Kidney (tissue), 14 donors: ENCODE data around the gene XPO4. TPM values are rescaled to one million over a fixed set of nuclear protein-coding genes. Genes with fewer than 3 reads are reported as not detected.

ENCODE experiments used
- DNase-seq, 5 donors: peaks; one replicate each; pipeline ENCODE4 v3.0.0-alpha.2; 2013 to 2020
- FAIRE-seq: peaks from 2 replicates; lab custom pipeline; 2012; peaks lifted over from hg19 to GRCh38; lab: Jason Lieb, UNC
- H3K27ac ChIP-seq, 2 donors: one replicate each; pipeline ENCODE4 v1.7.0; 2013; ENCODE audit warnings: low read depth in 2 of 2, low read length in 2 of 2, inconsistent platforms in 1 of 2
- H3K27me3 ChIP-seq: one replicate; pipeline ENCODE4 v1.7.1; 2013; ENCODE audit warnings: low read length, inconsistent platforms; ENCODE audit not compliant: control insufficient read depth, insufficient read depth
- H3K36me3 ChIP-seq, 3 donors: one replicate each; pipeline versions ENCODE4 v1.7.0 to v1.7.1; 2013; ENCODE audit warnings: low read length in 3 of 3, control low read depth in 1 of 3, inconsistent platforms in 1 of 3; ENCODE audit not compliant: insufficient read depth in 3 of 3, control insufficient read depth in 2 of 3
- H3K4me1 ChIP-seq, 3 donors: one replicate each; pipeline versions ENCODE4 v1.7.0 to v1.7.1; 2013; ENCODE audit warnings: low read length in 3 of 3, inconsistent platforms in 1 of 3, low read depth in 1 of 3; ENCODE audit not compliant: control insufficient read depth in 2 of 3, insufficient read depth in 2 of 3
- H3K4me3 ChIP-seq, 3 donors: one replicate each; pipeline versions ENCODE4 v1.7.0 to v1.8.1; 2013; ENCODE audit warnings: low read length in 3 of 3, control low read depth in 1 of 3, inconsistent platforms in 1 of 3
- H3K9ac ChIP-seq, 3 donors: one replicate each; pipeline versions ENCODE4 v1.7.0 to v1.7.1; 2013; ENCODE audit warnings: low read length in 3 of 3, control low read depth in 1 of 3, inconsistent platforms in 1 of 3
- H3K9me3 ChIP-seq, 3 donors: one replicate each; pipeline versions ENCODE4 v1.7.0 to v1.7.1; 2013; ENCODE audit warnings: low read length in 3 of 3, control low read depth in 1 of 3, inconsistent platforms in 1 of 3; ENCODE audit not compliant: control insufficient read depth in 2 of 3, insufficient read depth in 1 of 3
- intact Hi-C: fragments of 100-400 bp; cut with DNase I; formaldehyde crosslinking; loops from one replicate; pipeline ENCODE4 v1.11.1; 2022
- polyA plus RNA-seq: library from polyadenylated mRNA; stranded (reverse); fragments of 350-450 nt; fragmentation: Illumina TruSeq; extraction: RNeasy Lipid Tissue Mini Kit (QIAGEN cat#74804); gene quantifications from one replicate; pipeline ENCODE4 v1.2.3, GENCODE V29; 2014; ENCODE audit warnings: low read depth, low replicate concordance; ENCODE audit not compliant: insufficient read depth
- total RNA-seq: library from RNA; stranded (reverse); fragmentation: NEBNext Ultra II Directional; extraction: Animal tissue kit (Norgen Biotek cat#: 25700); gene quantifications from one replicate; pipeline ENCODE4 v1.2.1, GENCODE V29; 2021
- TF ChIP-seq, protein P1 (sequence below): IDR thresholded peaks from 3 replicates; pipeline ENCODE4 v1.5.1; 2012; ENCODE audit warnings: mild to moderate bottlenecking, moderate library complexity, borderline replicate concordance; ENCODE audit not compliant: insufficient read depth; ENCODE audit errors: extremely low read depth
- donor health status: control.
- donor health status: control.
- donor health status: control.
- donor health status: control.
- donor health status: control.
- donor health status: DM: yes; HTN: yes; CAD: no.
- donor health status: Normal renal cell carcinoma (clear cell type).

Gene XPO4
- total and polyA plus RNA-seq, 2 donors from 2014 or later = 3.3 to 17.4 TPM

- intact Hi-C loops = no loop called here
- no peaks in the 10 kb centered on the region for H3K4me1 ChIP-seq
- no peaks in the 10 kb centered on the region for H3K9me3 ChIP-seq
- H3K36me3 ChIP-seq = no peaks in the 10 kb centered on the region
- no peak for DNase-seq
- no peaks in the 10 kb centered on the region for H3K27me3 ChIP-seq
- H3K9ac ChIP-seq = no peak overlapping the region
- no peak overlapping the region for H3K4me3 ChIP-seq
- TF ChIP-seq, protein P1, sequence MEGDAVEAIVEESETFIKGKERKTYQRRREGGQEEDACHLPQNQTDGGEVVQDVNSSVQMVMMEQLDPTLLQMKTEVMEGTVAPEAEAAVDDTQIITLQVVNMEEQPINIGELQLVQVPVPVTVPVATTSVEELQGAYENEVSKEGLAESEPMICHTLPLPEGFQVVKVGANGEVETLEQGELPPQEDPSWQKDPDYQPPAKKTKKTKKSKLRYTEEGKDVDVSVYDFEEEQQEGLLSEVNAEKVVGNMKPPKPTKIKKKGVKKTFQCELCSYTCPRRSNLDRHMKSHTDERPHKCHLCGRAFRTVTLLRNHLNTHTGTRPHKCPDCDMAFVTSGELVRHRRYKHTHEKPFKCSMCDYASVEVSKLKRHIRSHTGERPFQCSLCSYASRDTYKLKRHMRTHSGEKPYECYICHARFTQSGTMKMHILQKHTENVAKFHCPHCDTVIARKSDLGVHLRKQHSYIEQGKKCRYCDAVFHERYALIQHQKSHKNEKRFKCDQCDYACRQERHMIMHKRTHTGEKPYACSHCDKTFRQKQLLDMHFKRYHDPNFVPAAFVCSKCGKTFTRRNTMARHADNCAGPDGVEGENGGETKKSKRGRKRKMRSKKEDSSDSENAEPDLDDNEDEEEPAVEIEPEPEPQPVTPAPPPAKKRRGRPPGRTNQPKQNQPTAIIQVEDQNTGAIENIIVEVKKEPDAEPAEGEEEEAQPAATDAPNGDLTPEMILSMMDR = no peak
- no peak for FAIRE-seq
- no peak overlapping the region for H3K27ac ChIP-seq
Measured at GRCh38 chr13:20729633-20730585, 172.6 kb downstream of the XPO4 start.

DNA sequence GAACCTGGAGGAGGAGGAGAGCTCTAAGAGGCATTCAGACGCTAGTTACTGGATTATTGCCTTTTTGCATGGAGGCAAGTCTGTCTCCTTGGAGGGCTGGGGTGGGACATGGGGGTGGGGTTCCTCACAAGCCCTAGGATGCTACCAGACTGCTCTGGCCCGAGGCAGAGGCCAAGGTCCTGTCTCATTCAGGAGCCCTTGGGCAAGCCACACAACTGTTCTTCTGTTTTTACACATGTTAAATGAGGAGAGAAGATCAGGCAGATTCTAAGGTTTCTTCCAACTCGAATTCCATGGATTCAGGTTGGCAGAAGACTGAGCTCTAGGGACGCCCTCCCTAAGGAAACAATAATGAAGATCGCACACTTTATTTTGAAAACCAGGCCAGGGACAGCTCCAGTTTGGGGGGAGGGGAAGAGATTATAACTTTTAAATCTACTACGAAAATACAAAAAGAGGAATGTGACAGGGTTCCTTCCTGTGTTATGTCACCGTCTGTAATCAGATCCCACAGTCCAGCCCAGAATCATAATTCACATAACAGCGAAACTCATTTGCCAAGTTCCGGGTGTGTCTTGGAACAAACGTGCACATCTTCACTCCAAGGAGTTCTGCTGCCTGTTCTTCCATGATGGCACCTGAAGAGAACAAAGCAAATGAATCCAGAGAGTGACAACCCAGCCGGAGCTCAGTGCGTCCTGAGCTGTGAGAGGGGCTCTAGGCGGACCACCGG, 173.8 kb downstream of the XPO4 start:
- FAIRE-seq = no peak
- Histone ChIP-seq H3K4me3 (no peak overlapping the region), H3K36me3 (no peaks in the 10 kb centered on the region)

DNA sequence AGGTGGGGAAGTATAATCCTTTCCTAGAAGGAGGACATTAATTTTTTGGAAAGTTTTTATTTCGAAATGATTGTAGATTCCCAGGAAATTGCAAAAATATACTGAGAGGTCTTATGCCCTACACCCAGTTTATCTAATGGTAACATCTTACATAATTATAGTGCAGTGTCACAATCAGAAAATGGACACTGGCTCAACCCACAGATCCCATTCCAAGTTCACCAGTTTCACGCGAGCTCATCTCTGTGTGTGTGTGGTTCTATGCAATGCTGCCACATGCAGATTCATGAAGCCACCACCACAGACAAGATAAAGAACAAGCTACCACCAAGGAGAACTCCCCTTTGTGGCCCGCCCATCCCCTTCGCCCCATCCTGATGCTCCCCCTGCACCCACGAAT, 174.7 kb downstream of the XPO4 start:
- Histone ChIP-seq H3K4me3 (no peak overlapping the region), H3K27me3 (no peaks in the 10 kb centered on the region), H3K4me1 (no peaks in the 10 kb centered on the region), H3K36me3 (no peaks in the 10 kb centered on the region), H3K27ac (no peak overlapping the region), H3K9ac (no peak overlapping the region), H3K9me3 (no peaks in the 10 kb centered on the region)
- DNase-seq (no peak), FAIRE-seq (no peak)
- intact Hi-C loops = no loop called here
- TF ChIP-seq, protein P1 = no peak

More for the DNA sequence above, 173.8 kb downstream of the XPO4 start:
- Histone ChIP-seq H3K9ac (no peak overlapping the region), H3K9me3 (no peaks in the 10 kb centered on the region), H3K27me3 (no peaks in the 10 kb centered on the region), H3K4me1 (no peaks in the 10 kb centered on the region), H3K27ac (no peak overlapping the region)
- intact Hi-C loops = no loop called here
- TF ChIP-seq, protein P1 = no peak
- DNase-seq = peak in 2 of 5 donors; percentile 17 to 22

Other genes starting within 250 kb of the XPO4 start
- gene IL17D, start 199.0 kb downstream of the XPO4 start, total RNA-seq = 0.44 TPM
- not detected for gene IL17D, start 199.0 kb downstream of the XPO4 start, polyA plus RNA-seq
- 10.7 TPM for gene EEF1AKMT1, start 128.8 kb downstream of the XPO4 start, total RNA-seq
- 16.6 TPM for gene EEF1AKMT1, start 128.8 kb downstream of the XPO4 start, polyA plus RNA-seq
- gene LATS2, start 158.8 kb upstream of the XPO4 start, total RNA-seq = 26.3 TPM
- gene LATS2, start 158.8 kb upstream of the XPO4 start, polyA plus RNA-seq = 5.5 TPM
- gene SAP18, start 237.4 kb upstream of the XPO4 start, total RNA-seq = 186 TPM
- 349 TPM for gene SAP18, start 237.4 kb upstream of the XPO4 start, polyA plus RNA-seq